GM12878 (cell line): ENCODE results near the gene USP37.

Experiments
- BCL3 ChIP-seq: IDR thresholded peaks from 2 replicates; pipeline ENCODE4 v1.6.1; 2011; ENCODE audit warnings: borderline replicate concordance, low read depth, mild to moderate bottlenecking, moderate library complexity, low read length; ENCODE audit not compliant: insufficient read depth, poor library complexity, severe bottlenecking
- CHD1 ChIP-seq: IDR thresholded peaks from 2 replicates; pipeline ENCODE4 v1.6.1; 2012; ENCODE audit warnings: low read depth, low read length, improper control_type of control experiment
- CTCF ChIP-seq, 3 experiments: IDR thresholded peaks in 2 of 3; conservative IDR thresholded peaks in 1 of 3; 2 replicates each; pipeline ENCODE4 v1.5.1; 2011; ENCODE audit warnings: low read depth in 3 of 3, low read length in 3 of 3, mild to moderate bottlenecking in 3 of 3, control low read depth in 2 of 3, moderate library complexity in 2 of 3, inconsistent platforms in 1 of 3, mixed read lengths in 1 of 3; ENCODE audit not compliant: control insufficient read depth in 2 of 3, insufficient read depth in 1 of 3; ENCODE audit errors: extremely low read depth in 1 of 3
- IRF4 ChIP-seq: IDR thresholded peaks from 2 replicates; pipeline ENCODE4 v1.6.1; 2011; ENCODE audit warnings: low read depth, low read length
- MAX ChIP-seq: IDR thresholded peaks from 2 replicates; pipeline ENCODE4 v1.6.1; 2012; ENCODE audit warnings: low read depth, low read length, improper control_type of control experiment
- MYC ChIP-seq: IDR thresholded peaks from 2 replicates; pipeline ENCODE4 v1.6.1; 2011; ENCODE audit warnings: mild to moderate bottlenecking, low read length, moderate library complexity, inconsistent platforms; ENCODE audit not compliant: insufficient read depth, insufficient replicate concordance, insufficient read length, severe bottlenecking
- NR2F1 ChIP-seq: fragments of 450-650 bp; conservative IDR thresholded peaks from 2 replicates; pipeline ENCODE4 v1.6.1; 2017; ENCODE audit warnings: mild to moderate bottlenecking
- PAX8 ChIP-seq: fragments of 450-650 bp; IDR thresholded peaks from 2 replicates; pipeline ENCODE4 v1.6.1; 2017; ENCODE audit warnings: mild to moderate bottlenecking, moderate library complexity
- TAF1 ChIP-seq: IDR thresholded peaks from 2 replicates; pipeline ENCODE4 v1.6.1; 2011; ENCODE audit warnings: mild to moderate bottlenecking, low read depth, low read length, borderline replicate concordance

- TF ChIP-seq TAF1 (no peak), BCL3 (no peak), NR2F1 (no peak), CHD1 (no peak), PAX8 (no peak), CTCF (IDR thresholded peaks at IDR 0.05 in 2 of 3, conservative IDR thresholded peaks at IDR 0.05 in 1 of 3; ENCODE audit: control insufficient read depth in 2 of 3, extremely low read depth in 1 of 3, insufficient read depth in 1 of 3, low read depth in 3 of 3, low read length in 3 of 3) (no peak), MYC (no peak), IRF4 (no peak), MAX (no peak)
Measured at GRCh38 chr2:218470448-218470847, 97.7 kb downstream of the USP37 start.
